K562 (cell line): ENCODE data around the gene IPO8. TPM values are rescaled to one million over a fixed set of nuclear protein-coding genes. Genes with fewer than 3 reads are reported as not detected.

Experiments
- ARID4B ChIP-seq: sonication (generic); formaldehyde crosslinking; IDR thresholded peaks from 2 replicates; pipeline ENCODE4 v1.8.0; 2022; ENCODE audit warnings: mild to moderate bottlenecking, missing genetic modification reagents
- DPF2 ChIP-seq: fragments of 450-650 bp; IDR thresholded peaks from 2 replicates; pipeline ENCODE4 v1.6.1; 2016
- LEF1 ChIP-seq: fragments of 450-650 bp; IDR thresholded peaks from 2 replicates; pipeline ENCODE4 v1.6.1; 2016; ENCODE audit warnings: mild to moderate bottlenecking
- NR1H2 ChIP-seq: sonication (generic); formaldehyde crosslinking; IDR thresholded peaks from 2 replicates; pipeline ENCODE4 v1.4.0; 2020; ENCODE audit warnings: mild to moderate bottlenecking, missing genetic modification reagents
- PHF8 ChIP-seq: fragments of 200-600 bp; sonication (generic); IDR thresholded peaks from 2 replicates; pipeline ENCODE4 v1.6.1; 2012; ENCODE audit warnings: mixed run types, mild to moderate bottlenecking, inconsistent platforms, low read length, moderate library complexity, borderline replicate concordance
- POLR3A ChIP-seq: IDR thresholded peaks from 2 replicates; pipeline ENCODE4 v1.6.1; 2011; ENCODE audit warnings: borderline replicate concordance, mild to moderate bottlenecking, moderate library complexity; ENCODE audit not compliant: insufficient read length, insufficient read depth; ENCODE audit errors: extremely low read depth
- RREB1 ChIP-seq: fragments of 250-450 bp; sonication (Bioruptor Pico); IDR thresholded peaks from 2 replicates; pipeline ENCODE4 v1.4.0; 2020
- SMAD3 ChIP-seq: fragments of 450-650 bp; formaldehyde crosslinking; conservative IDR thresholded peaks from 2 replicates; pipeline ENCODE4 v1.4.0; 2020; ENCODE audit warnings: mild to moderate bottlenecking
- TFAP4 ChIP-seq: sonication (generic); formaldehyde crosslinking; IDR thresholded peaks from 2 replicates; pipeline ENCODE4 v1.8.0; 2022; ENCODE audit warnings: missing genetic modification reagents, mild to moderate bottlenecking, moderate library complexity, borderline replicate concordance
- ZNF146 ChIP-seq: IDR thresholded peaks from one replicate; pipeline ENCODE4 v1.6.1; 2018; ENCODE audit warnings: missing compliant biosample characterization; ENCODE audit not compliant: unreplicated experiment
- ZNF398 ChIP-seq: fragments of 250-450 bp; sonication (Bioruptor Pico); IDR thresholded peaks from 2 replicates; pipeline ENCODE4 v1.8.0; 2021; ENCODE audit warnings: moderate library complexity, mild to moderate bottlenecking, inconsistent platforms
- polyA plus RNA-seq, 8 experiments: library from polyadenylated mRNA; depleted of rRNA in 4 of 8; stranded (reverse) in 5 of 8; unstranded in 3 of 8; fragments of >200 nt; fragmentation: Nextera tagmentation in 2 of 8; fragmentation: Illumina TruSeq in 1 of 8; extraction: Ambion mirVana in 2 of 8; extraction: Trizol in 1 of 8; gene quantifications; 2 replicates each; pipeline versions ENCODE4 v1.2.1 to v1.2.3, GENCODE V29; 2011 to 2014; ENCODE audit warnings: inconsistent platforms in 1 of 8, missing spikeins in 1 of 8
- total RNA-seq, 7 experiments: library from RNA; depleted of rRNA in 6 of 7; stranded (reverse); fragments of >200 nt in 6 of 7; fragmentation: Illumina TruSeq in 2 of 7; extraction: Trizol in 2 of 7; gene quantifications; 2 replicates each; pipeline versions ENCODE4 v1.2.1 to v1.2.3, GENCODE V29; 2011 to 2021; ENCODE audit warnings: low replicate concordance in 1 of 7

Gene IPO8
- total and polyA plus RNA-seq, 9 of the 15 experiments (the other 6 are each of a cell fraction or from before 2014, with no cell fraction given) = 6.5 to 39.6 (median 24.7) TPM

- no peak for TF ChIP-seq ZNF398 (CRISPR knock-in tag)
- TF ChIP-seq ARID4B (CRISPR knock-in tag) = 0 out of 2 replicates have a peak, but pooled peaks have one; percentile 48
- TF ChIP-seq POLR3A = no peak
- peak; percentile 26; the same call in 1 of the 2 replicates for TF ChIP-seq TFAP4 (CRISPR knock-in tag)
- TF ChIP-seq DPF2 = peak; percentile 43; the same call in 1 of the 2 replicates
- TF ChIP-seq ZNF146 (CRISPR knock-in tag) = no peak
- TF ChIP-seq NR1H2 (CRISPR knock-in tag) = no peak
- TF ChIP-seq PHF8 = peak; percentile 87; the same call in 1 of the 2 replicates
- no peak for TF ChIP-seq SMAD3 (CRISPR knock-in tag)
- no peak for TF ChIP-seq LEF1
- TF ChIP-seq RREB1 (CRISPR knock-in tag) = no peak
Measured at GRCh38 chr12:30695199-30696102, at the start of gene IPO8 (continued).
